ENCODE results near the gene ANKRD62. TPM values are rescaled to one million over a fixed set of nuclear protein-coding genes. Genes with fewer than 3 reads are reported as not detected.

The ANKRD62 gene
- total RNA-seq, 1 experiment from 2014 or later, result not detected

- CTCF ChIA-PET, result no interaction called here
- in situ Hi-C loops (cut with HindIII; ENCODE audit: low pct_unique_long_range_greater_than_20kb, low sequenced_read_pairs), result no loop called here
- ATAC-seq, result no peak
These were observed 60.7 kb downstream of the ANKRD62 start for GRCh38 chr18:12154361-12154760.

GRCh38 chr18:12155996-12156395, 62.4 kb downstream of the ANKRD62 start:
- ChIA-PET CTCF (no interaction called here), POLR2A (interaction anchor here (0.6 to 0.7 kb wide), 2 partner anchors 138 to 267 kb away, joined by 3 read pairs; no protein-coding TSS in a partner anchor)
- Histone ChIP-seq H3K4me1 (ENCODE audit: control insufficient read depth, insufficient read depth, low read length) (no peaks in the 10 kb centered on the region), H3K36me3 (ENCODE audit: control insufficient read depth, insufficient read depth, low read length) (no peaks in the 10 kb centered on the region), H3K27ac (ENCODE audit: low read length) (no peak overlapping the region), H3K27me3 (ENCODE audit: control insufficient read depth, insufficient read depth, low read length) (peaks cover 6% of the 10 kb centered on the region; the same call in 1 of the 2 replicates), H3K9me3 (ENCODE audit: control insufficient read depth, insufficient read depth, low read depth, low read length) (no peaks in the 10 kb centered on the region), H3K4me3 (ENCODE audit: low read depth in 2 of 2, low read length in 2 of 2) (no peak overlapping the region)
- no TSS peak for BruUV-seq (replicated peaks)
- intact Hi-C loops (cut with micrococcal nuclease; ENCODE audit: unreplicated experiment), result no loop called here
- ATAC-seq, result no peak
- DNase-seq (ENCODE audit: low read depth, low spot score), result no peak
- in situ Hi-C loops (cut with HindIII; ENCODE audit: low pct_unique_long_range_greater_than_20kb, low sequenced_read_pairs), result no loop called here
- no peak for TF ChIP-seq POLR2AphosphoS5 (IDR thresholded peaks at IDR 0.05; ENCODE audit: low read depth, low read length)
- no peak for TF ChIP-seq CTCF (IDR thresholded peaks at IDR 0.05)
- TF ChIP-seq SIN3A (IDR thresholded peaks at IDR 0.05; ENCODE audit: borderline replicate concordance, insufficient read depth, low read depth, low read length), result no peak
- no peak for TF ChIP-seq TCF7L2 (IDR thresholded peaks at IDR 0.05; ENCODE audit: low read depth, low read length)
- no peak for TF ChIP-seq REST (IDR thresholded peaks at IDR 0.05; ENCODE audit: insufficient read depth in 1 of 2, low read depth in 2 of 2, low read length in 1 of 2)

More at GRCh38 chr18:12154361-12154760, 60.7 kb downstream of the ANKRD62 start:
- POLR2A ChIA-PET, result no interaction called here
- BruUV-seq (replicated peaks), result no TSS peak
- no peaks in the 10 kb centered on the region for H3K36me3 ChIP-seq (ENCODE audit: control insufficient read depth, insufficient read depth, low read length)
- H3K4me3 ChIP-seq (ENCODE audit: low read depth in 2 of 2, low read length in 2 of 2), result no peak overlapping the region
- intact Hi-C loops (cut with micrococcal nuclease; ENCODE audit: unreplicated experiment), result no loop called here
- H3K9me3 ChIP-seq (ENCODE audit: control insufficient read depth, insufficient read depth, low read depth, low read length), result no peaks in the 10 kb centered on the region
- H3K27me3 ChIP-seq (ENCODE audit: control insufficient read depth, insufficient read depth, low read length), result peaks cover 6% of the 10 kb centered on the region; the same call in 1 of the 2 replicates
- no peak for TF ChIP-seq TCF7L2 (IDR thresholded peaks at IDR 0.05; ENCODE audit: low read depth, low read length)
- TF ChIP-seq POLR2AphosphoS5 (IDR thresholded peaks at IDR 0.05; ENCODE audit: low read depth, low read length), result no peak
- no peak for TF ChIP-seq REST (IDR thresholded peaks at IDR 0.05; ENCODE audit: insufficient read depth in 1 of 2, low read depth in 2 of 2, low read length in 1 of 2)
- TF ChIP-seq SIN3A (IDR thresholded peaks at IDR 0.05; ENCODE audit: borderline replicate concordance, insufficient read depth, low read depth, low read length), result no peak
- TF ChIP-seq CTCF (IDR thresholded peaks at IDR 0.05), result no peak
- no peaks in the 10 kb centered on the region for H3K4me1 ChIP-seq (ENCODE audit: control insufficient read depth, insufficient read depth, low read length)
- H3K27ac ChIP-seq (ENCODE audit: low read length), result no peak overlapping the region
- DNase-seq (ENCODE audit: low read depth, low spot score), result no peak

All from Panc1 (cell line).